ENCODE measurements around the gene TBC1D14. TPM values are rescaled to one million over a fixed set of nuclear protein-coding genes. Genes with fewer than 3 reads are reported as not detected.
"Not testable (repeated sequence)": the region's sequence is repeated elsewhere in the genome, so short reads cannot be mapped to it uniquely, and the experiment has no call there.

The TBC1D14 gene
- total RNA-seq, 8 experiments from 2014 or later = 35.9 to 76.1 (median 49.8) TPM

GRCh38 chr4:6905516-6906445, 3.8 kb upstream of the TBC1D14 start:
- in situ Hi-C loops (cut with MboI; ENCODE audit: low pct_unique_long_range_greater_than_20kb in 2 of 9, low sequenced_read_pairs in 9 of 9, unreplicated experiment in 9 of 9) = no loop called here
- Histone ChIP-seq H3K27ac (no peak overlapping the region), H3K4me1 (replicated peaks in 1 of 2) (peaks cover 10 to 14% of the 10 kb centered on the region in 2 donors), H3K4me3 (no peak overlapping the region)
- WGBS, 10 experiments = 78 to 100% (median 85%) methylated on average over 1 to 10 of the region's 13 CpGs; no CpG with 5 or more reads in 1 of the 10 experiments
- no peak for ATAC-seq (replicated peaks in 6 of 8)

DNA sequence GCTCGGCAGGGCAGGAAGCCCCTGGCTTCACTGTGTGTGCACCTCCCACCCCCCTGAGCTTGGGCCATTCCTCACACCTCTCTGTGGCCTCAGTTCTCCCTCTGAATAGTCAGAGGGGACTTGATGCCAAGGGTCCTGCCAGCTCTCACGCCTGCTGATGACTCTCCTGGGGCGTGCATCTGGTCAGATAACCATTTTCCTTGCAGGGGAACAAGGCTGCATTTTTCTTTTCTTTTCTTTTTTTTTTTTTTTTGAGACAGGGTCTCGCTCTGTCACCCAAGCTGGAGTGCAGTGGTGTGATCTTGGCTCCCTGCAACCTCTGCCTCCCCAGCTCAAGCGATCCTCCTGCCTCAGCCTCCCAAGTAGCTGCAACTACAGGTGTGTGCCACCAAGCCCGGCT, 3.1 kb upstream of the TBC1D14 start:
- ATAC-seq (replicated peaks in 6 of 8); in situ Hi-C loops (cut with MboI; ENCODE audit: low pct_unique_long_range_greater_than_20kb in 2 of 9, low sequenced_read_pairs in 9 of 9, unreplicated experiment in 9 of 9); H3K4me3 ChIP-seq; H3K27ac ChIP-seq: not testable (repeated sequence)
- H3K4me1 ChIP-seq (replicated peaks in 1 of 2) = peaks cover 11 to 17% of the 10 kb centered on the region in 2 donors
- 67 to 100% (median 88%) methylated on average over 1 to 4 of the region's 6 CpGs; no CpG with 5 or more reads in 5 of the 10 experiments for WGBS, 10 experiments

DNA sequence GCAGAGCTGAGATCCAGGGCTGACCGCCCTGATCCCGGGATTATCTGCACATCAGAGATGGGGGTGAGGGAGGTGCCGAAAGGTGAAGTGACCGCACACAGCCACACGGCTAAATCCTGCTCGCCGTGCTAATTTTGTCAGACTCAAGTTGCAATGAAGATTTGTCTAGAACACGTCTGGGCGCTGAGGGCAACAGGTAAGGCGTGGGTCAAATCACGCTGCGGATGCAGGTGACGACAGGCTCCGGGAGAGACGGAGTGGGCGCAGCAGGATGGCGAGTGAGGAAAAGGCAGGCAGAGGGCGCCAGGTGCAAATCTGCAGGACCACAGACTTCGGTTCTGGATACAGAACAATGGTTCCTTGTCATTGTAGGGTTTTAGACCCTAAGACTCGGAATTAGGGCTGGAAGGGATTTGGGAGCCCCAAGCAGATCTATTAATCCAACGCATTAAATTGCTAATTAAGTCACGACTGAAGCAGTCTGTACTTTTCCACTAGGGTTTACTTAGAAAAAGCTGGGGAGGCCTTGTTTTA, 1.9 kb upstream of the TBC1D14 start:
- Histone ChIP-seq H3K27ac (no peak overlapping the region), H3K4me3 (peak overlapping the region in 1 of 5 donors; percentile 4), H3K4me1 (replicated peaks in 1 of 2) (peaks cover 11 to 17% of the 10 kb centered on the region in 2 donors)
- 0 to 59% (median 16%) methylated on average over 2 to 6 of the region's 22 CpGs; no CpG with 5 or more reads in 3 of the 10 experiments for WGBS, 10 experiments
- no peak for ATAC-seq (replicated peaks in 6 of 8)
- in situ Hi-C loops (cut with MboI; ENCODE audit: low pct_unique_long_range_greater_than_20kb in 2 of 9, low sequenced_read_pairs in 9 of 9, unreplicated experiment in 9 of 9) = no loop called here

GRCh38 chr4:6908432-6909112, 1.1 kb upstream of the TBC1D14 start:
- Histone ChIP-seq H3K4me3 (peak overlapping the region; percentile 76 to 98 (median 98)), H3K27ac (no peak overlapping the region), H3K4me1 (replicated peaks in 1 of 2) (peaks cover 11 to 17% of the 10 kb centered on the region in 2 donors)
- WGBS, 10 experiments = 24 to 67% (median 51%) methylated on average over 1 to 8 of the region's 15 CpGs; no CpG with 5 or more reads in 3 of the 10 experiments
- no peak for ATAC-seq (replicated peaks in 6 of 8)
- in situ Hi-C loops (cut with MboI; ENCODE audit: low pct_unique_long_range_greater_than_20kb in 2 of 9, low sequenced_read_pairs in 9 of 9, unreplicated experiment in 9 of 9) = no loop called here

DNA sequence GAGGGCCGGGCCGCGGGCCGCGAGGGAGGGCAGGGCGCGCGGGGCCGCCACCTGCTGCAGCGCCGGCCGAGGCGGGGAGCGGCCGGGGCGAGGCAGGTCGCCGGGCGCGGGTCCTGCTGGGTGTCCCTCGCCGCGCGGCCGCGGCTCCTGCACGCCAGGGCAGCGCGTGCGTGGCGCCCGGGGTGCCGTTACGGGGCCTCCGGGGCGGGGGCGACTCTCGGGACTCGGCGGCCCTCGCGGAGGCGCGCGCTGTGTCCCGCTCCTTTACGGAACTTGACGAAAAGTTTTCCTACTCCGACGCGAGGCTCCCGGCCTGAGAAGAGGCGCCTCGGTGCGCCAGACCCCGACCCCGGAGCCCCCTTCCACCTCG, 329 bp downstream of the TBC1D14 start:
- ATAC-seq (replicated peaks in 6 of 8) = peak; percentile 37 to 59 (median 44)
- peak overlapping the region; percentile 76 to 98 (median 98) for H3K4me3 ChIP-seq
- no CpG with 5 or more reads among the region's 58 CpGs for WGBS, 10 experiments
- H3K4me1 ChIP-seq (replicated peaks in 1 of 2) = peaks cover 11 to 17% of the 10 kb centered on the region in 2 donors
- peak overlapping the region; percentile 99 for H3K27ac ChIP-seq
- in situ Hi-C loops (cut with MboI; ENCODE audit: low pct_unique_long_range_greater_than_20kb in 2 of 9, low sequenced_read_pairs in 9 of 9, unreplicated experiment in 9 of 9) = no loop called here

- Histone ChIP-seq H3K4me3 (peak overlapping the region; percentile 76 to 98 (median 98)), H3K27ac (no peak overlapping the region), H3K4me1 (replicated peaks in 1 of 2) (peaks cover 11 to 17% of the 10 kb centered on the region in 2 donors)
- peak in 1 of 8 experiments; percentile 2 for ATAC-seq (replicated peaks in 6 of 8)
- in situ Hi-C loops (cut with MboI; ENCODE audit: low pct_unique_long_range_greater_than_20kb in 2 of 9, low sequenced_read_pairs in 9 of 9, unreplicated experiment in 9 of 9) = no loop called here
- 0 to 60% (median 30%) methylated on average over 2 to 5 of the region's 31 CpGs; no CpG with 5 or more reads in 5 of the 10 experiments for WGBS, 10 experiments
Observed at GRCh38 chr4:6910340-6910959, 824 bp downstream of the TBC1D14 start.

- H3K27ac ChIP-seq = no peak overlapping the region
- peak overlapping the region in 2 of 5 donors; percentile 76 to 97 for H3K4me3 ChIP-seq
Observed at GRCh38 chr4:6910960-6911874, 1.6 kb downstream of the TBC1D14 start.

GRCh38 chr4:6911917-6912316, 2.3 kb downstream of the TBC1D14 start:
- ATAC-seq (replicated peaks in 6 of 8); H3K27ac ChIP-seq; H3K4me3 ChIP-seq; in situ Hi-C loops (cut with MboI; ENCODE audit: low pct_unique_long_range_greater_than_20kb in 2 of 9, low sequenced_read_pairs in 9 of 9, unreplicated experiment in 9 of 9): not testable (repeated sequence)
- WGBS, 10 experiments = 80 to 100% (median 98%) methylated on average over 3 to 10 of the region's 10 CpGs; no CpG with 5 or more reads in 3 of the 10 experiments
- H3K4me1 ChIP-seq (replicated peaks in 1 of 2) = peaks cover 11 to 22% of the 10 kb centered on the region in 2 donors

More at GRCh38 chr4:6910960-6911874, 1.6 kb downstream of the TBC1D14 start:
- in situ Hi-C loops (cut with MboI; ENCODE audit: low pct_unique_long_range_greater_than_20kb in 2 of 9, low sequenced_read_pairs in 9 of 9, unreplicated experiment in 9 of 9) = no loop called here
- peaks cover 11 to 19% of the 10 kb centered on the region in 2 donors for H3K4me1 ChIP-seq (replicated peaks in 1 of 2)
- 64 to 100% (median 80%) methylated on average over 1 to 13 of the region's 15 CpGs; no CpG with 5 or more reads in 1 of the 10 experiments for WGBS, 10 experiments
- ATAC-seq (replicated peaks in 6 of 8) = no peak

DNA sequence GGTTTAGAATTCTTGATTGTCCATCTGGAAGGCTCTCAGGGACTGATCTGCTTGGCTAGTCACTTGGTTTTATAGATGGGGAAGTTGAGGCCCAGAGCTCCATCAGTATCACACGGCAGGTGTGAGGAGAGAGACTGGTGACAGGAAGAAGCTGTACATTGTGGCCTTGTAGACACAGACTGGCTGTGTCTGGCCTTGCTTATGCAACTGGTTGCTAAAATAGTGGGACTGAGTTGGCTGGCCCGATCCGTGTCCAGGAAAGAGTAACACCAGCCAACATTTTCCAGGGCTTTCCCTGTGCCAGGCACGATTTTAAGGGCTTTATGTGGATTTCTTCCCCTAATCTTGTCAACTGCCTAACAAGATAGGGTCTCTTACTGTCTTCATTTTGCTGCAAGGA, 2.8 kb downstream of the TBC1D14 start:
- in situ Hi-C loops (cut with MboI; ENCODE audit: low pct_unique_long_range_greater_than_20kb in 2 of 9, low sequenced_read_pairs in 9 of 9, unreplicated experiment in 9 of 9) = no loop called here
- Histone ChIP-seq H3K27ac (no peak overlapping the region), H3K4me3 (no peak overlapping the region), H3K4me1 (replicated peaks in 1 of 2) (peaks cover 11 to 27% of the 10 kb centered on the region in 2 donors)
- 40 to 97% (median 89%) methylated on average over 1 to 4 of the region's 4 CpGs; no CpG with 5 or more reads in 2 of the 10 experiments for WGBS, 10 experiments
- no peak for ATAC-seq (replicated peaks in 6 of 8)

DNA sequence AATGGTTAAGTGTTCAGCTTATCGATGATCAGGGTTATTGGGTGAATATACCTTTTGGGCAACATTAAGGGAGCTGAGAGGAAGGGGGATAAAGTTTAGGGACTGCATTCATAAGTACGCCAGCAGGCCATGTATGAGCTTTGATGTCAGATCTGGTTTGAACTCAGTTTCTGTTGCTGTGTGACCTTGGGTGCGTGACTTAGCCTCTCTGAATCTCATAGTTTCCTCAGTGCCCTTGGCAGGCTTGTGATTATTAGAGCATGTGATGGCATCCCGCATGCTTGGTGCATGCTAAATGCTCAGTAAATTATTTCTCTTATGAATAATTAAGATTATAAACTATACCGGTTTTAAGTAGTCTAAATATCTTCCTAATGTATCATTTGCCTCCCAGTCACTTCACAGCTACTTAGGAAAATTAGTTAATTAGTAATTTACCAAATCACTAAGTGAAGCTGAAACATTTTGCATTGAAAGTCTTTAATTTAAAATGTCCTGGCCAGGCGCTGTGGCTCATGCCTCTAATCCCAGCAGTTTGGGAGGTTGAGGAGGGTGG, 3.8 kb downstream of the TBC1D14 start:
- ATAC-seq (replicated peaks in 6 of 8) = no peak
- in situ Hi-C loops (cut with MboI; ENCODE audit: low pct_unique_long_range_greater_than_20kb in 2 of 9, low sequenced_read_pairs in 9 of 9, unreplicated experiment in 9 of 9) = no loop called here
- WGBS, 10 experiments = 80 to 100% (median 93%) methylated on average over 2 to 6 of the region's 6 CpGs; no CpG with 5 or more reads in 1 of the 10 experiments
- Histone ChIP-seq H3K27ac (no peak overlapping the region), H3K4me3 (no peak overlapping the region), H3K4me1 (replicated peaks in 1 of 2) (peaks cover 8 to 21% of the 10 kb centered on the region in 2 donors)

DNA sequence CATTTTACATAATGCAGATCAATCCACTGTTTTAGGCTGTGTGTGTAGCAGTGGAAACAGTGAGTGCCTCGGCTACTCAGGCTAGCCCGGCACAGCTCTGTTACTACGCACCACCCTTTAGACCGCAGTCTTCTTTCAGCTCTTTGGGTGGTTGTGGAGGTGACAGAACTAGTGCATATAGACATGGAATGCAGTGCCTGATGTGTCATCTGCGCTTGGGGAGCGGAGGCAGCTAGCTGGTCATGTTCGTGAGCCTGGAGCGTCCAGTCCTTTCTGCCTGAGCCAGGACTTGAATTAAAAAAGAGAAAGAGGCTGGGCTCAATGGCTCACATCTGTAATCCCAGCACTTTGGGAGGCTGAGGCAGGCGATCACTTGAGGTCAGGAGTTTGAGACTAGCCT, 4.8 kb downstream of the TBC1D14 start:
- ATAC-seq (replicated peaks in 6 of 8) = peak in 1 of 8 experiments; percentile 1
- in situ Hi-C loops (cut with MboI; ENCODE audit: low pct_unique_long_range_greater_than_20kb in 2 of 9, low sequenced_read_pairs in 9 of 9, unreplicated experiment in 9 of 9) = no loop called here
- 54 to 100% (median 88%) methylated on average over 1 to 8 of the region's 9 CpGs; no CpG with 5 or more reads in 3 of the 10 experiments for WGBS, 10 experiments
- Histone ChIP-seq H3K27ac (no peak overlapping the region), H3K4me1 (replicated peaks in 1 of 2) (peaks cover 5 to 17% of the 10 kb centered on the region in 2 donors), H3K4me3 (no peak overlapping the region)
